HAP-1 (cell line): Measurements from ENCODE around the gene SERPINH1.

ENCODE experiments used
- DNase-seq, 2 experiments: peaks; one replicate each; pipeline ENCODE4 v3.0.0-alpha.2; 2016 to 2020; ENCODE audit warnings: low spot score in 2 of 2
- H3K27me3 ChIP-seq: fragments of 250-450 bp; sonication (Bioruptor Pico); 2 replicates; pipeline ENCODE4 v1.5.1; 2020; ENCODE audit warnings: low read depth, mild to moderate bottlenecking, moderate library complexity
- H3K36me3 ChIP-seq: fragments of 250-450 bp; sonication (Bioruptor Pico); replicated peaks from 2 replicates; pipeline ENCODE4 v1.5.1; 2020; ENCODE audit warnings: mild to moderate bottlenecking
- H3K4me1 ChIP-seq: fragments of 250-450 bp; sonication (Bioruptor Pico); 2 replicates; pipeline ENCODE4 v1.5.1; 2020; ENCODE audit warnings: mild to moderate bottlenecking
- H3K4me3 ChIP-seq: fragments of 250-450 bp; sonication (Bioruptor Pico); 2 replicates; pipeline ENCODE4 v1.5.1; 2020; ENCODE audit warnings: mild to moderate bottlenecking, moderate library complexity
- H3K9me3 ChIP-seq: fragments of 250-450 bp; sonication (Bioruptor Pico); 2 replicates; pipeline ENCODE4 v1.5.1; 2020; ENCODE audit warnings: mild to moderate bottlenecking, moderate library complexity
- in situ Hi-C: fragments of 300-500 bp; cut with MboI; formaldehyde crosslinking; loops from 3 replicates; pipeline ENCODE4 v1.14.3; 2020; ENCODE audit warnings: low sequenced_read_pairs, inconsistent platforms, mixed read lengths

The SERPINH1 gene

DNA sequence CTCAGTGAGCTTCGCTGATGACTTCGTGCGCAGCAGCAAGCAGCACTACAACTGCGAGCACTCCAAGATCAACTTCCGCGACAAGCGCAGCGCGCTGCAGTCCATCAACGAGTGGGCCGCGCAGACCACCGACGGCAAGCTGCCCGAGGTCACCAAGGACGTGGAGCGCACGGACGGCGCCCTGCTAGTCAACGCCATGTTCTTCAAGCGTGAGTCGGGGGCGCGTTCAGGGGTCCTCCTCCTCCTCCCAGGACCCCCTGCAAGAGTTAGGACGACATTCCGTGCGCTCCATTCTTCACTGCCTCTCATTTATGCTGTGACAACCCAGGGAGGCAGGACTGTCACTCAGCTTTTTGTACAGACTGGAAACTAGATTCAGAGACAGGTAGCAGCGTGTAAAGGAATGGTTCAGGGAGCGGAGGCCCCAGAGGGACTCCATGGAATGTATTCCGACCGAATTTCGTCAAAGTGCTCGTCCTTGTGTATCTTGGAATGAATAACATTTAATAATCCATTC, 4.8 kb downstream of the SERPINH1 start:
- in situ Hi-C loops, result no loop called here
- H3K4me3 ChIP-seq, result no peak overlapping the region
- H3K27me3 ChIP-seq, result no peaks in the 10 kb centered on the region
- H3K4me1 ChIP-seq, result peaks cover 3% of the 10 kb centered on the region; the same call in 1 of the 2 replicates
- H3K36me3 ChIP-seq, result peaks cover 68% of the 10 kb centered on the region
- H3K9me3 ChIP-seq, result no peaks in the 10 kb centered on the region
- DNase-seq, result no peak

DNA sequence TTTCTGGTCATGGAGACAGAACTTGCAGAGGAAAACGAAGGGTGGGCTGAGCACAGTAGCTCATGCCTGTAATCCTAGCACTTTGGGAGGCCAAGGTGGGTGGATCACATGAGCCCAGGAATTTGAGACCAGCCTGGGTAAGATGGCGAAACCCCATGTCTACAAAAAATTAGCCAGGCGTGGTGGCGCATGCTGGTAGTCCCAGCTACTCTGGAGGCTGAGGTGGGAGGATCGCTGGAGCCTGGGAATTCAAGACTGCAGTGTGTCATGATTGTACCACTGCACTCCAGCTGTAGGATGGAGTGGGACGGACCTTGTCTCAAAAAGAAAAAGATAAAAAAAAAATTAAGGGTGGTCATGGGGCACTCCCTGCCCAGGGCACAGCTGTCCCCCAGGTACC, 5.9 kb downstream of the SERPINH1 start:
- peaks cover 77% of the 10 kb centered on the region for H3K36me3 ChIP-seq

GRCh38 chr11:75568616-75569219, 6.7 kb downstream of the SERPINH1 start:
- no peak for DNase-seq
- no peaks in the 10 kb centered on the region for H3K9me3 ChIP-seq
- H3K36me3 ChIP-seq, result peaks cover 82% of the 10 kb centered on the region
- in situ Hi-C loops, result no loop called here
- H3K27me3 ChIP-seq, result no peaks in the 10 kb centered on the region
- no peak overlapping the region for H3K4me3 ChIP-seq
- peaks cover 3% of the 10 kb centered on the region; the same call in 1 of the 2 replicates for H3K4me1 ChIP-seq

More for the DNA sequence above, 5.9 kb downstream of the SERPINH1 start:
- in situ Hi-C loops, result no loop called here
- DNase-seq, result no peak
- Histone ChIP-seq H3K9me3 (no peaks in the 10 kb centered on the region), H3K4me3 (no peak overlapping the region), H3K27me3 (no peaks in the 10 kb centered on the region), H3K4me1 (peaks cover 3% of the 10 kb centered on the region; the same call in 1 of the 2 replicates)

GRCh38 chr11:75570559-75571139, 8.6 kb downstream of the SERPINH1 start:
- in situ Hi-C loops, result no loop called here
- Histone ChIP-seq H3K9me3 (no peaks in the 10 kb centered on the region), H3K4me1 (no peaks in the 10 kb centered on the region), H3K4me3 (no peak overlapping the region), H3K27me3 (no peaks in the 10 kb centered on the region), H3K36me3 (peaks cover 73% of the 10 kb centered on the region)
- DNase-seq, result no peak

- no peaks in the 10 kb centered on the region for H3K9me3 ChIP-seq
- H3K4me3 ChIP-seq, result no peak overlapping the region
- no peaks in the 10 kb centered on the region for H3K27me3 ChIP-seq
- peaks cover 66% of the 10 kb centered on the region for H3K36me3 ChIP-seq
- DNase-seq, result no peak
- in situ Hi-C loops, result no loop called here
- H3K4me1 ChIP-seq, result no peaks in the 10 kb centered on the region
Measured at GRCh38 chr11:75571625-75572024, 9.6 kb downstream of the SERPINH1 start.

DNA sequence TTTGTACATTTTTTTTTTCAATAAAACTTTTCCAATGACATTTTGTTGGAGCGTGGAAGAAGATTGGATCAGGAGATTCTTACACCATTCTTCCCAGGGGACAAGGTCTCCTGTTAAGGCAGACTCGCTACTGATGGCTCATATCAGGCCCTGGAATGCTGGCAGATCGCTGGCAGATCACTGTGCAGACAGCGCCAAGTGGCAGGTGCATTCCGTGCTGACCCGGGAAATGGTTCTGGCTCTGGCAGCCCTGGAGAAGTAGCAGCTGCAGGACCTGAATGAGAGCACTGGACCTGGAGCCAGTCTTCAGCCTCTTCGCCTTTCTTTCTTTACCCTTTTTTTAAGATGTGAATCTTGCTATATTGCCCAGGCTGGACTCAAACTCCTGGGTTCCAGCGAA, 10.7 kb downstream of the SERPINH1 start:
- Histone ChIP-seq H3K9me3 (no peaks in the 10 kb centered on the region), H3K27me3 (no peaks in the 10 kb centered on the region), H3K4me1 (no peaks in the 10 kb centered on the region), H3K4me3 (no peak overlapping the region), H3K36me3 (peaks cover 55% of the 10 kb centered on the region)
- in situ Hi-C loops, result no loop called here
- no peak for DNase-seq

GRCh38 chr11:75574698-75575602, 12.9 kb downstream of the SERPINH1 start:
- Histone ChIP-seq H3K4me3 (no peak overlapping the region), H3K9me3 (no peaks in the 10 kb centered on the region), H3K36me3 (peaks cover 33% of the 10 kb centered on the region), H3K27me3 (no peaks in the 10 kb centered on the region), H3K4me1 (no peaks in the 10 kb centered on the region)
- DNase-seq, result no peak
- in situ Hi-C loops, result no loop called here

DNA sequence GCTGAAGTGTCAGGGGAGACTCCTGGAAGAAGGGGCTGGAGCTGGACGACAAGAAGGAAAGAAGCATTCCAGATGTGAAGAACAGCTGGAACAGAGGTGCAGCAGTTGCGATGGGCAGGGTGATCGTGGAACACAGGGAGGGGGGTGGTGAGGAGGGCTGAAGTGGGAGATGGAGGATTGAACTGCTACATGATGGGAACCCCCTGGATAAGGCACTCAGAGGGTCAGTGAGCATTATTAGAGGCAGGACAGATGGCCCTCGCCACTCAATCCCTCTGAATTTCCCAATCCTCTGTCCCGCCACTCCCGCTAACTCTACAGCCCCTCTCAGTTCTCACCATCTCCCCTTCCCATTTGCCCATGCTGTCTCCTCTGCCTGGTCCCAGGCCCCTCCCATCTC, 14.0 kb downstream of the SERPINH1 start:
- Histone ChIP-seq H3K4me1 (no peaks in the 10 kb centered on the region), H3K36me3 (peaks cover 22% of the 10 kb centered on the region), H3K27me3 (no peaks in the 10 kb centered on the region), H3K4me3 (no peak overlapping the region), H3K9me3 (no peaks in the 10 kb centered on the region)
- in situ Hi-C loops, result no loop called here
- DNase-seq, result no peak

GRCh38 chr11:75576499-75576918, 14.5 kb downstream of the SERPINH1 start:
- DNase-seq, result no peak
- no peaks in the 10 kb centered on the region for H3K27me3 ChIP-seq
- no peak overlapping the region for H3K4me3 ChIP-seq
- in situ Hi-C loops, result no loop called here
- H3K36me3 ChIP-seq, result peaks cover 17% of the 10 kb centered on the region
- H3K9me3 ChIP-seq, result no peaks in the 10 kb centered on the region
- no peaks in the 10 kb centered on the region for H3K4me1 ChIP-seq

DNA sequence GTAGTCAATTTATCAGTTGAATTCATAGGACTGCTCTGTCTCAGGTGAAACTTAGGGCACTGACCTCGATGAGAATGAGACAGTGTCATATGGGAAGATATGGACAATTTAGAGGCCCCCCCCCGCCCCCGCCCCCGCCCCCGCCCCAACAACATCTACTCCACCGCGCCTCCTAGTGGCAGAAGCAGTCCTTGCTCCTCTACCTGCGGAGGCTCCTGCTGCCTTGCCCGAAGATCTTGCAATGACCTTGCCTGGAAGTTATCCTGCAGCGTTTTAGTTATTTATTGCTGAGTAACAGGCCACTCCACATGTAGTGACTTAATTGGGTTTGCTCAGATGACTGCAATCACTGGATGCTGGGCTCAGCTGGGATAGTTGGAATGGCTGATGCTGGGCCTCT, 15.2 kb downstream of the SERPINH1 start:
- no peaks in the 10 kb centered on the region for H3K9me3 ChIP-seq
- peaks cover 13% of the 10 kb centered on the region for H3K36me3 ChIP-seq
- H3K4me1 ChIP-seq, result no peaks in the 10 kb centered on the region
- no peaks in the 10 kb centered on the region for H3K27me3 ChIP-seq
- H3K4me3 ChIP-seq, result no peak overlapping the region
- peak in 1 of 2 experiments; percentile 79 for DNase-seq
- in situ Hi-C loops, result no loop called here

DNA sequence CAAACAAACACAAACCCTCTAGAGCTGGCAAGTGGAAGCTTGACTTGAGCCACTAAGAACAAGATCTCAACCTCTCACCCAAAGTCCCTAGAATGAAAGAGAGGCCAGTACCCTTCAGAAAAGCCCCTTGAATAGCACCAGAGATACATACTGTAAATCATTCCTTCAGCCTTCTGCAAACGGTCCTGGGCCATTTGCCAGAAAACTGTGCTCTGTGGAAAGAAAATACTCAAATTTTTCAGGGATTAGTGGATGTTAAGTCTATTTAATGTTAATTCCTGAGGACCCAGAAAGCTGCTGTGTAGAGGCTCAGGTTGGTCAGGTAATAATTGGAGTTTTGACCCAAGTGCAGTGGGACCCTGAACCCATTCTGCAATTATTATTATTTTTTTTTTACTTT, 16.9 kb downstream of the SERPINH1 start:
- peaks cover 5% of the 10 kb centered on the region for H3K4me1 ChIP-seq
- no peaks in the 10 kb centered on the region for H3K9me3 ChIP-seq
- peak in 1 of 2 experiments; percentile 36 for DNase-seq
- no peak overlapping the region for H3K4me3 ChIP-seq
- H3K36me3 ChIP-seq, result no peaks in the 10 kb centered on the region; the same call in 1 of the 2 replicates
- in situ Hi-C loops, result no loop called here
- H3K27me3 ChIP-seq, result no peaks in the 10 kb centered on the region

DNA sequence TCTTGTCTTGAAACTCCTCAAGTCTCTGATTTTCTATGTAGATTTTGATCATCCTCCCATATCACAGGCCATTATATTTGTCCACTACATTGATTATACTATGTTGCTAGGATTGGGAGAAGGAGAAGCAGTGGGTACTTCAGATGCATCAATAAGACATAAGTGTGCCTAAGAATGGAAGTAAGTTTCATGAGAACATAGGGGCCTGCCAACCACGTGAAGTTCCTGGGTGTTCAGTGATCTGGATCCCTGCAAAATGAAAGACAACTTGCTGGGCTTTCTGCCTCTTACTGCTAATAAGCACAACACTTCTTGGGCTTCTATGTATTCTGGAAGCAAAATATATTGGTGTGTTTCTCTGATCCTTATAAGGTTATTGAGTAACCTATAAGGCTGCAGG, 17.8 kb downstream of the SERPINH1 start:
- Histone ChIP-seq H3K36me3 (no peaks in the 10 kb centered on the region), H3K4me3 (no peak overlapping the region), H3K9me3 (no peaks in the 10 kb centered on the region), H3K4me1 (peaks cover 7% of the 10 kb centered on the region), H3K27me3 (no peaks in the 10 kb centered on the region)
- no peak for DNase-seq
- in situ Hi-C loops, result no loop called here

DNA sequence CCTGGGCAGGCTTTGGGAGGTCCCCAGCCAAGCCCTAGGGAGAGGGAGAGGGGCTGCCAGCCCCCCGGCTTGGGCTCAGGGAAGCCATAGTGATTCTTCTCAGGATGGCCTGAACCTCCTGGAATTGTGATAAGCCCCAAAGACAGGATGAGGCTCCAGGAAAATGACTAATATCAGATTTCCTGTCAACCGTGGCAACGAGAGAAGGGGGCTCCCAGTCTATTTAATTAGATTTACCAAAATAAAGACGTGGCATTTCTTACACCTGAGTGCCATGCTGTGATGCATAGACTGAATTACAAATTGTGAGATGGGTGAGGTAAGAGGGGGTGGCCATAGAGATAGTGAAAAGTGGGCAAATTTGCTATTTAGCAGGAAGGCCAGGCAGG, 20.4 kb downstream of the SERPINH1 start:
- no peak overlapping the region for H3K4me3 ChIP-seq
- in situ Hi-C loops, result no loop called here
- no peak for DNase-seq
- H3K9me3 ChIP-seq, result no peaks in the 10 kb centered on the region
- H3K36me3 ChIP-seq, result no peaks in the 10 kb centered on the region
- H3K4me1 ChIP-seq, result peaks cover 7% of the 10 kb centered on the region
- H3K27me3 ChIP-seq, result no peaks in the 10 kb centered on the region
